ENCODE data around the gene PTPRD. TPM values are rescaled to one million over a fixed set of nuclear protein-coding genes. Genes with fewer than 3 reads are reported as not detected.

Gene PTPRD
- total RNA-seq, 1 donor from 2014 or later = 6.9 TPM

GRCh38 chr9:9499546-9499945 lies 1113.3 kb downstream of the PTPRD start:
- H3K27me3 ChIP-seq = no peaks in the 10 kb centered on the region
- peaks cover 0 to 6% of the 10 kb centered on the region in 2 donors for H3K9me3 ChIP-seq
- intact Hi-C loops (cut with DNase I) = no loop called here
- H3K27ac ChIP-seq = no peak overlapping the region
- no peak for DNase-seq (ENCODE audit: low spot score in 2 of 2)
- no peak for TF ChIP-seq CTCF (IDR thresholded peaks at IDR 0.05)
- no peak overlapping the region for H3K4me3 ChIP-seq
- no peaks in the 10 kb centered on the region for H3K36me3 ChIP-seq
- H3K4me1 ChIP-seq = no peaks in the 10 kb centered on the region

- intact Hi-C loops (cut with DNase I) = no loop called here
- Histone ChIP-seq H3K9me3 (peaks cover 0 to 9% of the 10 kb centered on the region in 2 donors), H3K4me1 (no peaks in the 10 kb centered on the region)
These were observed 1114.0 kb downstream of the PTPRD start for GRCh38 chr9:9498846-9499245.

GRCh38 chr9:9498128-9498527 lies 1114.7 kb downstream of the PTPRD start:
- Histone ChIP-seq H3K27ac (no peak overlapping the region), H3K36me3 (no peaks in the 10 kb centered on the region), H3K4me3 (no peak overlapping the region), H3K4me1 (no peaks in the 10 kb centered on the region), H3K27me3 (no peaks in the 10 kb centered on the region), H3K9me3 (peaks cover 0 to 9% of the 10 kb centered on the region in 2 donors)
- no peak for TF ChIP-seq CTCF (IDR thresholded peaks at IDR 0.05)
- intact Hi-C loops (cut with DNase I) = no loop called here
- DNase-seq (ENCODE audit: low spot score in 2 of 2) = no peak

More at GRCh38 chr9:9498846-9499245, 1114.0 kb downstream of the PTPRD start:
- DNase-seq (ENCODE audit: low spot score in 2 of 2) = no peak
- TF ChIP-seq CTCF (IDR thresholded peaks at IDR 0.05) = no peak
- Histone ChIP-seq H3K36me3 (no peaks in the 10 kb centered on the region), H3K27me3 (no peaks in the 10 kb centered on the region), H3K27ac (no peak overlapping the region), H3K4me3 (no peak overlapping the region)

- no peak overlapping the region for H3K27ac ChIP-seq
- peaks cover 0 to 9% of the 10 kb centered on the region in 2 donors for H3K9me3 ChIP-seq
- H3K27me3 ChIP-seq = no peaks in the 10 kb centered on the region
- no peak for DNase-seq (ENCODE audit: low spot score in 2 of 2)
- intact Hi-C loops (cut with DNase I) = no loop called here
- no peaks in the 10 kb centered on the region for H3K36me3 ChIP-seq
- H3K4me3 ChIP-seq = no peak overlapping the region
- no peak for TF ChIP-seq CTCF (IDR thresholded peaks at IDR 0.05)
- H3K4me1 ChIP-seq = no peaks in the 10 kb centered on the region
These were observed 1118.5 kb downstream of the PTPRD start for GRCh38 chr9:9494336-9494735.

GRCh38 chr9:9492506-9492905 lies 1120.3 kb downstream of the PTPRD start:
- no peaks in the 10 kb centered on the region for H3K36me3 ChIP-seq
- H3K4me1 ChIP-seq = no peaks in the 10 kb centered on the region
- TF ChIP-seq CTCF (IDR thresholded peaks at IDR 0.05) = no peak
- H3K27ac ChIP-seq = no peak overlapping the region
- H3K9me3 ChIP-seq = peaks cover 0 to 9% of the 10 kb centered on the region in 2 donors
- H3K27me3 ChIP-seq = no peaks in the 10 kb centered on the region
- no peak for DNase-seq (ENCODE audit: low spot score in 2 of 2)
- no peak overlapping the region for H3K4me3 ChIP-seq
- intact Hi-C loops (cut with DNase I) = no loop called here

GRCh38 chr9:9489183-9489582 lies 1123.6 kb downstream of the PTPRD start:
- no peak for DNase-seq (ENCODE audit: low spot score in 2 of 2)
- H3K27ac ChIP-seq = no peak overlapping the region
- no peak for TF ChIP-seq CTCF (IDR thresholded peaks at IDR 0.05)
- intact Hi-C loops (cut with DNase I) = no loop called here
- no peaks in the 10 kb centered on the region for H3K4me1 ChIP-seq
- no peaks in the 10 kb centered on the region for H3K27me3 ChIP-seq
- H3K9me3 ChIP-seq = no peaks in the 10 kb centered on the region
- H3K36me3 ChIP-seq = no peaks in the 10 kb centered on the region
- H3K4me3 ChIP-seq = no peak overlapping the region
